ENCODE measurements around the gene CSNK2A1. TPM values are rescaled to one million over a fixed set of nuclear protein-coding genes. Genes with fewer than 3 reads are reported as not detected.

The CSNK2A1 gene
- total and polyA plus RNA-seq, 2 of the 8 experiments (the other 6 are each of a cell fraction or from before 2014, with no cell fraction given) = 117 to 260 TPM

DNA sequence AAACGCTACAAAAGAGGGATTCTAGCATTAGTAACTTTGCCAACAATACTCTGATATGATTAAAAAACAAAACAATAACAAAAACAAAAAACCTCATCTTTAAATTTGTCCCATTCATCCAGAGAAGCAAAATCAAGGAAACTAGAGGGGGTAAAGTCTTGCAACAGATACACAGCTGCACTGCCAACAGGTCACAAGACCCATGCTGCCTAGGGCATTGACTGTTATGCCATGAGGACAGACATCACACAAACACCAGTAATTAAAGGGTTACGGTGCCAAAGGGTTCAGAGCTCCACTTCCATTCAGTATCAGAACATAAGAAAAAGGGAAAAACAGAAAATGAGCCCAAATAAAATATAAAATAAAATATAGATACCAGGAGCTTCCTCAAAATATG, 82.9 kb downstream of the CSNK2A1 start:
- H2AK5ac ChIP-seq (ENCODE audit: low read depth, low read length) = no peak overlapping the region
- peaks cover 0 to 4% (median 1%) of the 10 kb centered on the region in 4 experiments; a peak in 3 of 7 replicates for H3K4me1 ChIP-seq (replicated peaks in 1 of 4; ENCODE audit: control insufficient read depth in 3 of 4, insufficient read depth in 4 of 4, low read length in 3 of 4)
- H3K56ac ChIP-seq (replicated peaks; ENCODE audit: insufficient read length, low read depth, low read length) = no peak overlapping the region
- H2AFZ ChIP-seq (ENCODE audit: low read length) = no peak overlapping the region
- H2BK20ac ChIP-seq (ENCODE audit: low read length) = no peak overlapping the region
- H3K18ac ChIP-seq (ENCODE audit: extremely low read depth, low read length) = no peak overlapping the region
- H2BK120ac ChIP-seq (replicated peaks; ENCODE audit: low read depth, low read length) = no peak overlapping the region
- H3K4me3 ChIP-seq (ENCODE audit: extremely low read depth in 1 of 4, insufficient read depth in 2 of 4, low read depth in 3 of 4, low read length in 4 of 4) = peak overlapping the region in 1 of 4 experiments; percentile 86; a peak in 1 of 8 replicates
- no peak overlapping the region for H4K8ac ChIP-seq (ENCODE audit: extremely low read depth, insufficient read depth, low read length)
- H3K23ac ChIP-seq (ENCODE audit: insufficient read length) = no peak overlapping the region
- no peak overlapping the region for H4K5ac ChIP-seq (ENCODE audit: insufficient read length, low read depth, low read length)
- no peak overlapping the region for H3K14ac ChIP-seq (ENCODE audit: insufficient read length)
- 96% methylated on average over 2 of the region's 2 CpGs; no CpG with 5 or more reads in 1 of the 2 experiments for WGBS, 2 experiments (ENCODE audit: extremely low coverage in 1 of 2, insufficient coverage in 1 of 2, insufficient read length in 1 of 2, insufficient replicate concordance in 2 of 2, low coverage in 1 of 2, low lambda C conversion rate in 2 of 2, missing lambda C conversion rate in 1 of 2)
- no peak overlapping the region for H2BK12ac ChIP-seq (ENCODE audit: low read depth, low read length)
- TF ChIP-seq SIN3A (conservative IDR thresholded peaks at IDR 0.05 in 1 of 2, IDR thresholded peaks at IDR 0.05 in 1 of 2; ENCODE audit: low read depth in 1 of 2, low read length in 2 of 2) (no peak), CTCF (IDR thresholded peaks at IDR 0.05; ENCODE audit: control extremely low read depth in 1 of 3, insufficient read depth in 1 of 3, low read depth in 1 of 3, low read length in 3 of 3) (no peak)
- H2BK15ac ChIP-seq (ENCODE audit: low read length) = no peak overlapping the region
- H3K36me3 ChIP-seq (ENCODE audit: control insufficient read depth in 2 of 4, insufficient read depth in 4 of 4, low read length in 3 of 4) = no peaks in the 10 kb centered on the region
- ChIA-PET CTCF (ENCODE audit: partially characterized antibody) (interaction anchor here (0.5 to 2.1 kb wide), 4 partner anchors 15 to 117 kb away, joined by 3 to 5 read pairs (median 3); no protein-coding TSS in a partner anchor), POLR2A (ENCODE audit: partially characterized antibody) (interaction anchor here (0.6 to 5.1 kb wide), 3 partner anchors 12 to 80 kb away, joined by 3 to 26 read pairs (median 16); partner anchors contain the start of gene TRIB3)
- no peak for FAIRE-seq
- no peak overlapping the region for H3K27ac ChIP-seq (ENCODE audit: low read depth, low read length)
- no peaks in the 10 kb centered on the region for H3K9me3 ChIP-seq (ENCODE audit: insufficient read depth in 2 of 2, low read depth in 1 of 2, low read length in 1 of 2)
- peak overlapping the region in 1 of 2 experiments; percentile 82; a peak in 1 of 4 replicates for H3K4me2 ChIP-seq (ENCODE audit: insufficient read depth in 1 of 2, low read depth in 2 of 2, low read length in 2 of 2)
- peaks cover 0 to 9% (median 7%) of the 10 kb centered on the region in 4 experiments; a peak in 3 of 7 replicates for H3K27me3 ChIP-seq (replicated peaks in 1 of 4; ENCODE audit: control insufficient read depth in 3 of 4, extremely low read depth in 1 of 4, insufficient read depth in 3 of 4, low read length in 3 of 4)
- H3K9ac ChIP-seq (replicated peaks in 1 of 4; ENCODE audit: extremely low read depth in 1 of 4, low read depth in 3 of 4, low read length in 3 of 4) = no peak overlapping the region; a peak in 1 of 7 replicates
- H3K79me2 ChIP-seq (ENCODE audit: control insufficient read depth in 1 of 2, insufficient read depth in 2 of 2, low read length in 2 of 2) = peaks cover 4 to 47% of the 10 kb centered on the region in 2 experiments
- no peak for DNase-seq (ENCODE audit: low read depth in 1 of 2, low spot score in 2 of 2)
- H4K91ac ChIP-seq (replicated peaks; ENCODE audit: insufficient read length, low read length) = no peak overlapping the region
- peaks cover 6% of the 10 kb centered on the region; the same call in 1 of the 2 replicates for H3K23me2 ChIP-seq (ENCODE audit: low read depth, low read length)
- H4K20me1 ChIP-seq (replicated peaks in 1 of 2; ENCODE audit: control insufficient read depth in 1 of 2, insufficient read depth in 2 of 2, low read length in 2 of 2) = peaks cover 2 to 14% of the 10 kb centered on the region in 2 experiments
- H3K79me1 ChIP-seq (ENCODE audit: low read depth, low read length) = peaks cover 9% of the 10 kb centered on the region; the same call in 1 of the 2 replicates
- H2BK5ac ChIP-seq (ENCODE audit: low read depth, low read length) = no peak overlapping the region
- H3K4ac ChIP-seq (replicated peaks; ENCODE audit: insufficient read length, low read depth, low read length) = no peak overlapping the region

Measured in H1 (cell line).